HG02623 (cell line): ENCODE data around the gene KCNG2.

Source experiments
- ATAC-seq: cut with Tn5 transposase; IDR thresholded peaks from one replicate; pipeline ENCODE4 v1.9.1; 2021; ENCODE audit warnings: moderate library complexity; ENCODE audit not compliant: unreplicated experiment

KCNG2 gene

DNA sequence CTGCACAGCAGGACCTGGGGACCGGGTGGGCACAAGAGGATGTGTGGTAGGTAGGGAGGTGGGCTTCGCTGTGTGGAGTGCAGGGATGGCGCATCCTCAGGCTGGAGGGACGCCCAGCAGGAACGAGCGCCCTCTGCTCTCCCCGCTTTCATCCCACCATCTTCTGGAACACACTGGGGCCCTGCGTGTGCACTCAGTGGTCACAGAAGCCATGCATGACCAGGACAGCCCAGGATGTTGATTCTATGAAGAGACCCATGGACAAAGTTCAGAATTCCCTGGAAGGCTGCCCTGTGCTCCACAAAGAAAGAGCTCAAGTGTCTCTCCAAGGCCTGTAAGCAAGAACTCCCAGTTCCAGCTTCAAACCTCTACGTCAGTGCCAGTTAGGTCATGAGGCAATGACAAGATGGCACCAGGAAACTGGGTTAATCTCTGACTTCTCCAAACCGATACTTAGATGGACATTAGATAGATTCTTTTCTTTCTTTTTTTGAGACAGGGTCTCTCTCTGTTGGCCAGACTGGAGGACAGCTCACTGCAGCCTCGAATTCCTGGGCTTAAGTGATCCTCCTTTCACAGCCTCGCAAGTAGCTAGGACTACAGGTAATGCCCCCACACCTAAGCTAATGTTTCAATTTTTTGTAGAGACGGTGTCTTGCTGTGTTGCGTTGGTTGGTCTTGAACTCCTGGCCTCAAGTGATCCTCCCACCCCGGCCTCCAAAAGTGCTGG, 150.3 kb downstream of the KCNG2 start:
- ATAC-seq: no peak

- ATAC-seq: no peak
Measured at GRCh38 chr18:79948719-79949411, 151.1 kb downstream of the KCNG2 start.
